Measurements from ENCODE around the gene TEAD4. TPM values are rescaled to one million over a fixed set of nuclear protein-coding genes. Genes with fewer than 3 reads are reported as not detected.

TEAD4 gene
- total RNA-seq, 1 experiment from 2014 or later = 127 TPM

- H3K79me2 ChIP-seq (ENCODE audit: insufficient read depth, low read length) = peaks cover 24% of the 10 kb centered on the region; the same call in 1 of the 2 replicates
- no CpG with 5 or more reads among the region's 5 CpGs for WGBS (ENCODE audit: extremely low coverage, insufficient read length, low lambda C conversion rate)
- H3K4me2 ChIP-seq (ENCODE audit: insufficient read depth, insufficient read length, low read length) = no peak overlapping the region
Measured at GRCh38 chr12:2988494-2988893, 29.3 kb downstream of the TEAD4 start.

More at GRCh38 chr12:2988494-2988893, 29.3 kb downstream of the TEAD4 start:
- Mint-ChIP-seq H3K36me3 (ENCODE audit: insufficient read depth in 1 of 3, low read depth in 3 of 3) (peaks cover 30 to 47% (median 31%) of the 10 kb centered on the region in 3 experiments), H3K4me3 (no peak overlapping the region), H3K27me3 (ENCODE audit: low read depth) (no peaks in the 10 kb centered on the region), H3K27ac (peak overlapping the region in 1 of 3 experiments; percentile 77; a peak in 2 of 7 replicates), H3K9me3 (peaks cover 7 to 15% of the 10 kb centered on the region in 2 experiments), H3K4me1 (peaks cover 13 to 18% of the 10 kb centered on the region in 2 experiments)
- Histone ChIP-seq H3K23ac (ENCODE audit: insufficient read length, low read depth, low read length) (no peak overlapping the region), H3K23me2 (ENCODE audit: insufficient read length, low read depth, low read length, poor library complexity, severe bottlenecking) (no peaks in the 10 kb centered on the region), H2BK5ac (ENCODE audit: insufficient read length, low read length) (no peak overlapping the region), H4K5ac (ENCODE audit: insufficient read length, low read depth, low read length) (no peak overlapping the region), H3K4me1 (ENCODE audit: insufficient read depth, low read length) (no peaks in the 10 kb centered on the region; the same call in 1 of the 2 replicates), H4K91ac (ENCODE audit: insufficient read length, low read depth, low read length) (no peak overlapping the region), H2BK120ac (ENCODE audit: low read depth, low read length, poor library complexity, severe bottlenecking) (no peak overlapping the region), H3K18ac (ENCODE audit: insufficient read length, low read depth, low read length) (no peak overlapping the region), H3K79me1 (ENCODE audit: insufficient read depth, low read depth, low read length, poor library complexity, severe bottlenecking) (peaks cover 5% of the 10 kb centered on the region), H3K56ac (ENCODE audit: insufficient read length, low read depth, low read length) (no peak overlapping the region), H2BK15ac (ENCODE audit: low read depth, low read length) (no peak overlapping the region), H3T11ph (ENCODE audit: low read length) (no peak overlapping the region), H2BK20ac (ENCODE audit: low read depth, low read length, poor library complexity, severe bottlenecking) (no peak overlapping the region), H3K4ac (ENCODE audit: low read depth, low read length) (no peak overlapping the region), H4K8ac (replicated peaks; ENCODE audit: insufficient read length, low read depth, low read length) (no peak overlapping the region), H2AK5ac (ENCODE audit: insufficient read length, low read length) (no peak overlapping the region), H2BK12ac (ENCODE audit: insufficient read length, low read depth, low read length) (no peak overlapping the region), H3K9me3 (ENCODE audit: control insufficient read depth, low read depth, low read length) (no peaks in the 10 kb centered on the region), H3K9ac (ENCODE audit: extremely low read depth, insufficient read length, low read length) (no peak overlapping the region), H3K27ac (ENCODE audit: insufficient read length, low read depth, low read length) (no peak overlapping the region), H3K27me3 (ENCODE audit: insufficient read depth, low read length) (no peaks in the 10 kb centered on the region), H3K14ac (ENCODE audit: insufficient read depth, low read length) (no peak overlapping the region), H4K20me1 (ENCODE audit: control insufficient read depth, insufficient read depth, insufficient read length) (peaks cover 3% of the 10 kb centered on the region), H2AFZ (ENCODE audit: low read length) (no peak overlapping the region)
- TF ChIP-seq CTCF (conservative IDR thresholded peaks at IDR 0.05) = no peak
- no peak for DNase-seq
